ENCODE measurements around the gene RGL4. TPM values are rescaled to one million over a fixed set of nuclear protein-coding genes. Genes with fewer than 3 reads are reported as not detected.

Gene RGL4
- total RNA-seq, 1 experiment from 2014 or later: not detected

DNA sequence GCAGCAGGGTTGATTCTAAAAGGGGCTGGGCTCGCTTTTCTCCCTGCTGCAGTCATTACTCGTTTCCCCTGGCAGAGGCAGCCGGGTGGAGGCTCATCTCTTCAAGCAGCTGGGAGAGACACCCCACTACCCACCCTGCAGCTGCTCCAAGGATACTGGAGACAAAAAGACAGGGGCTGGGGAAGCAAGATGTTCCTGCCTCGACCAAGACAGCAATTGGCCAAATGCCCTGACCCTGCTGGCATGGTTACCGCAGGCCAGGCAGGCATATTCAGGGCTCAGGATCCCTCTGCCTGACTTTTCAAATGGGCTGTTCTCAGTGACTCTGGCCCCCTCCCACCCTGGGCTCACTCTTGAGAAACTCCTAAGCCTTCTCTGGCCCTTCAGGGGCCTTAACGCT lies 6.8 kb upstream of the RGL4 start:
- Histone ChIP-seq H3K36me3 (ENCODE audit: low read depth) (no peaks in the 10 kb centered on the region), H2AFZ (no peak overlapping the region), H3F3A (ENCODE audit: insufficient read depth, low read depth) (no peaks in the 10 kb centered on the region), H3K4me1 (replicated peaks; ENCODE audit: insufficient read depth) (no peaks in the 10 kb centered on the region), H3K4me3 (no peak overlapping the region), H3K9me2 (ENCODE audit: insufficient read depth) (no peaks in the 10 kb centered on the region), H3K79me2 (ENCODE audit: low read depth) (no peaks in the 10 kb centered on the region), H3K27ac (no peak overlapping the region), H3K9me3 (ENCODE audit: insufficient read depth, low read depth) (no peaks in the 10 kb centered on the region), H4K20me1 (ENCODE audit: insufficient read depth) (0 out of 2 replicates have a peak, but pooled peaks cover 3% of the 10 kb centered on the region), H3K27me3 (ENCODE audit: insufficient read depth, low read depth) (no peaks in the 10 kb centered on the region), H3K4me2 (no peak overlapping the region)
- POLR2A ChIA-PET (ENCODE audit: unreplicated experiment): no interaction called here
- CTCF ChIA-PET: no interaction called here
- TF ChIP-seq EZH2 (IDR thresholded peaks at IDR 0.05; ENCODE audit: low read depth): no peak
- TF ChIP-seq, protein P1, sequence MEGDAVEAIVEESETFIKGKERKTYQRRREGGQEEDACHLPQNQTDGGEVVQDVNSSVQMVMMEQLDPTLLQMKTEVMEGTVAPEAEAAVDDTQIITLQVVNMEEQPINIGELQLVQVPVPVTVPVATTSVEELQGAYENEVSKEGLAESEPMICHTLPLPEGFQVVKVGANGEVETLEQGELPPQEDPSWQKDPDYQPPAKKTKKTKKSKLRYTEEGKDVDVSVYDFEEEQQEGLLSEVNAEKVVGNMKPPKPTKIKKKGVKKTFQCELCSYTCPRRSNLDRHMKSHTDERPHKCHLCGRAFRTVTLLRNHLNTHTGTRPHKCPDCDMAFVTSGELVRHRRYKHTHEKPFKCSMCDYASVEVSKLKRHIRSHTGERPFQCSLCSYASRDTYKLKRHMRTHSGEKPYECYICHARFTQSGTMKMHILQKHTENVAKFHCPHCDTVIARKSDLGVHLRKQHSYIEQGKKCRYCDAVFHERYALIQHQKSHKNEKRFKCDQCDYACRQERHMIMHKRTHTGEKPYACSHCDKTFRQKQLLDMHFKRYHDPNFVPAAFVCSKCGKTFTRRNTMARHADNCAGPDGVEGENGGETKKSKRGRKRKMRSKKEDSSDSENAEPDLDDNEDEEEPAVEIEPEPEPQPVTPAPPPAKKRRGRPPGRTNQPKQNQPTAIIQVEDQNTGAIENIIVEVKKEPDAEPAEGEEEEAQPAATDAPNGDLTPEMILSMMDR (conservative IDR thresholded peaks at IDR 0.05): no peak
- no peak for DNase-seq
- intact Hi-C loops (cut with micrococcal nuclease; ENCODE audit: unreplicated experiment): no loop called here
- BruUV-seq (replicated peaks): no TSS peak

- no peaks in the 10 kb centered on the region for H3F3A ChIP-seq (ENCODE audit: insufficient read depth, low read depth)
- no peaks in the 10 kb centered on the region for H3K9me3 ChIP-seq (ENCODE audit: insufficient read depth, low read depth)
- CTCF ChIA-PET: no interaction called here
- no peak overlapping the region for H3K27ac ChIP-seq
- H3K36me3 ChIP-seq (ENCODE audit: low read depth): no peaks in the 10 kb centered on the region
- no peak overlapping the region for H3K4me2 ChIP-seq
- H3K9me2 ChIP-seq (ENCODE audit: insufficient read depth): no peaks in the 10 kb centered on the region
- intact Hi-C loops (cut with micrococcal nuclease; ENCODE audit: unreplicated experiment): no loop called here
- H2AFZ ChIP-seq: no peak overlapping the region
- no peaks in the 10 kb centered on the region for H4K20me1 ChIP-seq (ENCODE audit: insufficient read depth)
- TF ChIP-seq EZH2 (IDR thresholded peaks at IDR 0.05; ENCODE audit: low read depth): no peak
- TF ChIP-seq, protein P1 (conservative IDR thresholded peaks at IDR 0.05): no peak
- H3K79me2 ChIP-seq (ENCODE audit: low read depth): no peaks in the 10 kb centered on the region
- no peaks in the 10 kb centered on the region for H3K27me3 ChIP-seq (ENCODE audit: insufficient read depth, low read depth)
- POLR2A ChIA-PET (ENCODE audit: unreplicated experiment): interaction anchor here (0.5 kb wide), 1 partner anchor 15 kb away, joined by 3 read pairs; no protein-coding TSS in a partner anchor
- BruUV-seq (replicated peaks): no TSS peak
- H3K4me1 ChIP-seq (replicated peaks; ENCODE audit: insufficient read depth): no peaks in the 10 kb centered on the region
- DNase-seq: no peak
- no peak overlapping the region for H3K4me3 ChIP-seq
These were observed 6.2 kb upstream of the RGL4 start for GRCh38 chr22:23684561-23685031.

DNA sequence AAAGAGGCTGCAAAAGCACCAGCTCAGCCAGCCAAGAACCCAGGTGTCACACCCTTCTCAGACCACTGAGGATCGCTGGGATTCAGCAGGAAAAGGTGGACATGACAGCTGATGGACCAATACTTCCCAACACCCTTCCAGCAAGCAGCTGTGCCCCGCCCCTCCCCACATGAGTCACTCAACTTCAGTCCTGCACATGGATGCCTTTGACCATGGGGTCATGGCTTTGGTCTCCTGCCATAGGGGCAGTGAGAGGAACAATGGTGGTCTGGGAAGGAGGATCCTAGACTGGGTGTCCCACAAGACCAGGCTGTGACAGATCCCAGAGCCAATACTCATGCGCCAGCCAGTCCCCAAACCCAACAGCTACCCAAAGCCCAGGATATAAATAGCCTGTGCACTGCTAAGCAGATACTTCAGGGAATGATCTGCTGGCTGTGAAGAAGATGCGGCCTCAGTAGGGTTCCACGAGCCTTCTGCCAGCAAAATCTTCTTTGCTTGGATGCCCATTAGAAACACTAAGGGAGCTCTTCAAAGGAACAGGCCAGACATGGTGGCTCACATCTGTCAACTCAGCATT lies 5.5 kb upstream of the RGL4 start:
- Histone ChIP-seq H3F3A (ENCODE audit: insufficient read depth, low read depth) (no peaks in the 10 kb centered on the region), H3K4me1 (replicated peaks; ENCODE audit: insufficient read depth) (no peaks in the 10 kb centered on the region), H3K36me3 (ENCODE audit: low read depth) (no peaks in the 10 kb centered on the region), H3K9me3 (ENCODE audit: insufficient read depth, low read depth) (no peaks in the 10 kb centered on the region), H3K27ac (no peak overlapping the region), H3K4me3 (no peak overlapping the region), H3K27me3 (ENCODE audit: insufficient read depth, low read depth) (no peaks in the 10 kb centered on the region), H2AFZ (no peak overlapping the region), H3K4me2 (no peak overlapping the region), H4K20me1 (ENCODE audit: insufficient read depth) (no peaks in the 10 kb centered on the region), H3K9me2 (ENCODE audit: insufficient read depth) (no peaks in the 10 kb centered on the region), H3K79me2 (ENCODE audit: low read depth) (no peaks in the 10 kb centered on the region)
- CTCF ChIA-PET: no interaction called here
- BruUV-seq (replicated peaks): no TSS peak
- intact Hi-C loops (cut with micrococcal nuclease; ENCODE audit: unreplicated experiment): no loop called here
- TF ChIP-seq, protein P1 (conservative IDR thresholded peaks at IDR 0.05): no peak
- no peak for TF ChIP-seq EZH2 (IDR thresholded peaks at IDR 0.05; ENCODE audit: low read depth)
- no peak for DNase-seq
- POLR2A ChIA-PET (ENCODE audit: unreplicated experiment): interaction anchor here (0.5 kb wide), 1 partner anchor 14 kb away, joined by 3 read pairs; no protein-coding TSS in a partner anchor
